Measurements from ENCODE around the gene TXNDC17. TPM values are rescaled to one million over a fixed set of nuclear protein-coding genes. Genes with fewer than 3 reads are reported as not detected.

TXNDC17 gene
- total and polyA plus RNA-seq, 2 of the 8 experiments (the other 6 are each of a cell fraction or from before 2014, with no cell fraction given) = 182 to 410 TPM

GRCh38 chr17:6686026-6686425, 45.2 kb downstream of the TXNDC17 start:
- H3K56ac ChIP-seq (replicated peaks; ENCODE audit: insufficient read length, low read depth, low read length) = no peak overlapping the region
- H3K79me2 ChIP-seq (ENCODE audit: control insufficient read depth in 1 of 2, insufficient read depth in 2 of 2, low read length in 2 of 2) = no peaks in the 10 kb centered on the region
- H3K14ac ChIP-seq (ENCODE audit: insufficient read length) = no peak overlapping the region
- H3K4me1 ChIP-seq (replicated peaks in 1 of 4; ENCODE audit: control insufficient read depth in 3 of 4, insufficient read depth in 4 of 4, low read length in 3 of 4) = no peaks in the 10 kb centered on the region; a peak in 1 of 7 replicates
- no peak overlapping the region for H3K4ac ChIP-seq (replicated peaks; ENCODE audit: insufficient read length, low read depth, low read length)
- FAIRE-seq = no peak
- no peak overlapping the region for H2BK12ac ChIP-seq (ENCODE audit: low read depth, low read length)
- WGBS, 2 experiments (ENCODE audit: extremely low coverage in 1 of 2, insufficient coverage in 1 of 2, insufficient read length in 1 of 2, insufficient replicate concordance in 2 of 2, low coverage in 1 of 2, low lambda C conversion rate in 2 of 2, missing lambda C conversion rate in 1 of 2) = 84% methylated on average over 3 of the region's 4 CpGs; no CpG with 5 or more reads in 1 of the 2 experiments
- H3K18ac ChIP-seq (ENCODE audit: extremely low read depth, low read length) = no peak overlapping the region
- H3K23me2 ChIP-seq (ENCODE audit: low read depth, low read length) = no peaks in the 10 kb centered on the region
- H4K91ac ChIP-seq (replicated peaks; ENCODE audit: insufficient read length, low read length) = no peak overlapping the region
- no peak overlapping the region for H4K5ac ChIP-seq (ENCODE audit: insufficient read length, low read depth, low read length)
- H3K36me3 ChIP-seq (ENCODE audit: control insufficient read depth in 2 of 4, insufficient read depth in 4 of 4, low read length in 3 of 4) = no peaks in the 10 kb centered on the region
- POLR2A ChIA-PET (ENCODE audit: partially characterized antibody) = no interaction called here
- CTCF ChIA-PET (ENCODE audit: partially characterized antibody) = interaction anchor here (0.6 to 2.1 kb wide), 5 partner anchors 16 to 255 kb away, joined by 3 to 5 read pairs (median 4); partner anchors contain the start of gene SLC13A5
- H3K4me3 ChIP-seq (ENCODE audit: extremely low read depth in 1 of 4, insufficient read depth in 2 of 4, low read depth in 3 of 4, low read length in 4 of 4) = no peak overlapping the region
- no peak overlapping the region for H3K27ac ChIP-seq (ENCODE audit: low read depth, low read length)
- H2BK15ac ChIP-seq (ENCODE audit: low read length) = no peak overlapping the region
- H3K79me1 ChIP-seq (ENCODE audit: low read depth, low read length) = no peaks in the 10 kb centered on the region
- no peak overlapping the region for H2BK5ac ChIP-seq (ENCODE audit: low read depth, low read length)
- no peak overlapping the region for H3K23ac ChIP-seq (ENCODE audit: insufficient read length)
- H3K27me3 ChIP-seq (replicated peaks in 1 of 4; ENCODE audit: control insufficient read depth in 3 of 4, extremely low read depth in 1 of 4, insufficient read depth in 3 of 4, low read length in 3 of 4) = no peaks in the 10 kb centered on the region; a peak in 1 of 7 replicates
- no peak overlapping the region for H2AFZ ChIP-seq (ENCODE audit: low read length)
- DNase-seq (ENCODE audit: low read depth in 1 of 2, low spot score in 2 of 2) = no peak
- no peak overlapping the region for H2AK5ac ChIP-seq (ENCODE audit: low read depth, low read length)
- no peak overlapping the region for H2BK120ac ChIP-seq (replicated peaks; ENCODE audit: low read depth, low read length)
- no peaks in the 10 kb centered on the region for H3K9me3 ChIP-seq (ENCODE audit: insufficient read depth in 2 of 2, low read depth in 1 of 2, low read length in 1 of 2)
- H4K8ac ChIP-seq (ENCODE audit: extremely low read depth, insufficient read depth, low read length) = no peak overlapping the region
- no peaks in the 10 kb centered on the region for H4K20me1 ChIP-seq (replicated peaks in 1 of 2; ENCODE audit: control insufficient read depth in 1 of 2, insufficient read depth in 2 of 2, low read length in 2 of 2)
- H3K4me2 ChIP-seq (ENCODE audit: insufficient read depth in 1 of 2, low read depth in 2 of 2, low read length in 2 of 2) = no peak overlapping the region
- H3K9ac ChIP-seq (replicated peaks in 1 of 4; ENCODE audit: extremely low read depth in 1 of 4, low read depth in 3 of 4, low read length in 3 of 4) = no peak overlapping the region
- no peak overlapping the region for H2BK20ac ChIP-seq (ENCODE audit: low read length)
- TF ChIP-seq CBX8 (IDR thresholded peaks at IDR 0.05; ENCODE audit: borderline replicate concordance, low read depth, low read length) (no peak), E2F6 (IDR thresholded peaks at IDR 0.05) (no peak)
